H1 (cell line): ENCODE measurements around the gene S100A4. TPM values are rescaled to one million over a fixed set of nuclear protein-coding genes. Genes with fewer than 3 reads are reported as not detected.

Experiments
- BACH1 ChIP-seq: IDR thresholded peaks from 2 replicates; pipeline ENCODE4 v1.6.1; 2012; ENCODE audit warnings: low read length, improper control_type of control experiment
- CBX5 ChIP-seq: fragments of 300-800, 300-1000 bp; sonication (generic); IDR thresholded peaks from 2 replicates; pipeline ENCODE4 v1.7.1; 2016; ENCODE audit warnings: antibody characterized with exemption, low read length, low read depth
- CBX8 ChIP-seq: fragments of 300-800, 300-1000 bp; sonication (generic); IDR thresholded peaks from 2 replicates; pipeline ENCODE4 v1.7.1; 2016; ENCODE audit warnings: low read depth, low read length, borderline replicate concordance
- CTCF ChIP-seq, 3 experiments: IDR thresholded peaks; 1 replicate in 2 of 3; 2 replicates in 1 of 3; pipeline versions ENCODE4 v1.5.1 to v1.6.1; 2011; ENCODE audit warnings: low read length in 3 of 3, mild to moderate bottlenecking in 3 of 3, inconsistent platforms in 2 of 3, low read depth in 1 of 3, moderate library complexity in 1 of 3; ENCODE audit not compliant: insufficient read depth in 1 of 3; ENCODE audit errors: control extremely low read depth in 1 of 3
- JUN ChIP-seq: IDR thresholded peaks from 2 replicates; pipeline ENCODE4 v1.6.1; 2011; ENCODE audit warnings: low read depth, mild to moderate bottlenecking, improper control_type of control experiment, low read length
- KDM1A ChIP-seq: fragments of 200-600, 300-600 bp; sonication (generic); IDR thresholded peaks from 2 replicates; pipeline ENCODE4 v1.7.1; 2016; ENCODE audit warnings: mild to moderate bottlenecking, low read length, borderline replicate concordance
- NRF1 ChIP-seq: IDR thresholded peaks from 2 replicates; pipeline ENCODE4 v1.6.1; 2011; ENCODE audit warnings: mild to moderate bottlenecking, low read depth, low read length, improper control_type of control experiment
- PHF8 ChIP-seq: fragments of 200-600 bp; sonication (generic); conservative IDR thresholded peaks from 2 replicates; pipeline ENCODE4 v1.7.1; 2012; ENCODE audit warnings: low read depth, mild to moderate bottlenecking, inconsistent platforms, low read length, moderate library complexity
- RXRA ChIP-seq: IDR thresholded peaks from 2 replicates; pipeline ENCODE4 v1.6.1; 2011; ENCODE audit warnings: low read depth, mild to moderate bottlenecking, low read length, moderate library complexity; ENCODE audit not compliant: insufficient read depth
- SAP30 ChIP-seq: fragments of 300-600 bp; sonication (generic); IDR thresholded peaks from 2 replicates; pipeline ENCODE4 v1.7.1; 2012; ENCODE audit warnings: low read length, moderate library complexity, mild to moderate bottlenecking, inconsistent platforms; ENCODE audit not compliant: insufficient read depth, insufficient replicate concordance
- SUZ12 ChIP-seq: fragments of 200-600 bp; sonication (generic); IDR thresholded peaks from 2 replicates; pipeline ENCODE4 v1.6.1; 2012; ENCODE audit warnings: mild to moderate bottlenecking, inconsistent platforms, low read length, moderate library complexity, mixed read lengths
- polyA plus RNA-seq, 7 experiments: library from polyadenylated mRNA; depleted of rRNA in 3 of 7; stranded (reverse) in 5 of 7; unstranded in 2 of 7; fragments of >200 nt in 5 of 7; fragments of 200-250 nt in 2 of 7; gene quantifications; 1 replicate in 5 of 7; 2 replicates in 1 of 7; 4 replicates in 1 of 7; pipeline versions ENCODE4 v1.2.1 to v1.2.3, GENCODE V29; 2011 to 2013; ENCODE audit warnings: missing spikeins in 2 of 7, mixed read lengths in 2 of 7
- total RNA-seq: library from RNA; stranded (reverse); fragmentation: NEBNext Ultra II Directional; extraction: Animal tissue kit (Norgen Biotek cat#: 25700); gene quantifications from 2 replicates; pipeline ENCODE4 v1.2.1, GENCODE V29; 2021

S100A4 gene
- total and polyA plus RNA-seq, 2 of the 8 experiments (the other 6 are each of a cell fraction or from before 2014, with no cell fraction given): 36.3 to 85.4 TPM

- TF ChIP-seq CBX8 (no peak), RXRA (no peak), PHF8 (no peak), BACH1 (no peak), SAP30 (peak; percentile 57), CTCF (IDR thresholded peaks at IDR 0.05; ENCODE audit: control extremely low read depth in 1 of 3, insufficient read depth in 1 of 3, low read depth in 1 of 3, low read length in 3 of 3) (peak; percentile 95 to 97 (median 95)), NRF1 (no peak), CBX5 (no peak), KDM1A (no peak), SUZ12 (no peak), JUN (no peak)
These were observed 34.6 kb downstream of the S100A4 start (continued) for GRCh38 chr1:153510984-153511410.
